HG03521 (cell line): ENCODE results near the gene RUNX3.
A peak's percentile ranks its signal among the peaks of the same experiment; 100 is the strongest.
"Not testable (repeated sequence)": the region's sequence is repeated elsewhere in the genome, so short reads cannot be mapped to it uniquely, and the experiment has no call there.

Source experiments
- ATAC-seq: cut with Tn5 transposase; IDR thresholded peaks from one replicate; pipeline ENCODE4 v1.9.1; 2021; ENCODE audit warnings: mild to moderate bottlenecking, moderate library complexity; ENCODE audit not compliant: unreplicated experiment

RUNX3 gene

DNA sequence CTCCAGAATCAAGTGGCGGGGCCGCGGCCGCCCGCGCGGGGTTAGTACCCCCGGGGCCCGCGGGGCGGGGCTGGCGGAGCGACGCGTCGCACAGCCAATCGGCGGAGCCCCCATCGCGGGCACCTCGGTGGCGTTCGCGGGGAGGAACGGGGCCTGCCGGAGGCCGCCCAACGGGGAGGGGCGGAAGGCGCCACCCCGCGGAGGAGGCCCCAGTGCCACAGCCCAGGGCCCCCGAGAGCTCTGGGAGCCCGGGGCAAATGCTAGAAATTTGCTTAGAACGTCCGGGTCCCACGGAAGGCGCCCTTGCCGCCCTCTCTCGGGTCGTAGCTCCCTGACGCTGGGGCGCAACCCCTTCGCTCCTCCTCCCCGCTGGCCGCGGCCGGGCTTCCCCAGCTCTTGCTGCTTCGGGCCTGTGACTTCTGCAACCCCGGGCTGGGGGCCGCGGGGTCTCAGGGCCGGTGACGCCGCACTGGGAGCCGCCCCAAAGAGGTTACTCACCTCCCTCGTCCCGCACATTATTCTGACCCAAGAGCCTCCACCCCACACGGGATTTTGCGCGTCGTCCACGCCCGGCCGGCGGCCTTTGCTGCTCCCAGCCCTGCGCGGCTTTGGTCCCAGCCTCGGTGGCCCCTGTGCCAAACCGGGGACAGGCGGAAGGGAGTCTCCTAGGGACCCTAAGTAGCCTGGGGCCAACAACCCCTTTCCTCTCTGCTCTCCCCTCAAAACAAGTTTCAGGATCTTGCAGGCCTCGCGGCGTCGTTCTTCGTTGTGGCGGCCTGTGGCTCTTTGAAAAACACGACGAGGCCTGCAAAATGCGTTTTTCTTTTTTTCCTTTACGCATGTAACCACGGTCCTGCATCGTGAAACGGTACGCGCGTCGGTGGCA, at the start of gene RUNX3:
Gene RUNX3, minus strand, starts transcription at position 17 of the 886 bp plus-strand sequence. CDS start 408 bp downstream, outside the sequence.
- peak; percentile 68 for ATAC-seq

DNA sequence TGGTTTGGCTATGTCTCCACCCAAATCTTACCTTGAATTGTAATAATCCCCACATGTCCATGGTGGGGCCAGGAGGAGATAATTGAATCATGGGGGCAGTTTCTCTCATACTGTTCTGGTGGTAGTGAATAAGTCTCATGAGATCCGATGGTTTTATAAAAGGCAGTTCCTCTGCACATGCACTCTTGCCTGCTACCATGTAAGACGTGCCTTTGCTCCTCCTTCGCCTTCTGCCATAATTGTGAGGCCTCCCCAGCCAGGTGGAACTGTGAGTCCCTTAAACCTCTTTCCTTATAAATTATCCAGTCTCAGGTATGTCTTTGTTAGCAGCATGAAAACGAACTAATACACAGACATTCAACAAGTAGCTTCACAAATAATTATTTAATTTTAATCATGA, 49.2 kb upstream of the RUNX3 start:
- ATAC-seq, result not testable (repeated sequence)

DNA sequence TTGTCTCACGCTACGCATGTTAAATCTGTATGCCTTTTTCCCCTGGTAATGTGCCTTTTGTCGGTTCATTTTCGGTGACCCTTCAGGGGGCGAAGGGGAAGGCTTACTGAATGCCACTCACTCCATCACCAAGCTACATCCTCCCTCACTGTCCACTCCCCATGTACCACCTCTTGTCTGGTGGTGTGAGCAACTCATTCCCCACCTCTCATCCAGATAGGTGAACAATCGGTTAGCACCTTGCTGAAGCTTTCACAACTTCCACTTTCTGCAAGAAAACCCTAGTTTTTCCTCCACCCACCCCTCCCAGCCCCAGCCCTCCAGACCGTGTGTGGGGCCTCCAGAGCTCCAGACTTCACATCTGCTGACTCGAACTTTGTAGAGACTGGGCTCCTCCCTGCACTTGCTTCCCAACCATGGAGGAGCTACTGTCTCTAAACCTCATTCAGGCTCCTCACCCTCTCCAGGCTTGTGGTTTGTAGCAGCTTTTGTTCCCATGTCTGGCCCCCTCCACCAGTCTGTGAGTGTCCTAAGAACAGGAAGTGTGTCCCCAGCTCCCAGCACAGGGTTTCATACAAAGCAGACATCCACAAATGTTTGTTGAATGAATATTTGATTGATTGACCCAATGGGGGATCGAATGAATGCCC, 48.4 kb upstream of the RUNX3 start:
- ATAC-seq, result no peak

DNA sequence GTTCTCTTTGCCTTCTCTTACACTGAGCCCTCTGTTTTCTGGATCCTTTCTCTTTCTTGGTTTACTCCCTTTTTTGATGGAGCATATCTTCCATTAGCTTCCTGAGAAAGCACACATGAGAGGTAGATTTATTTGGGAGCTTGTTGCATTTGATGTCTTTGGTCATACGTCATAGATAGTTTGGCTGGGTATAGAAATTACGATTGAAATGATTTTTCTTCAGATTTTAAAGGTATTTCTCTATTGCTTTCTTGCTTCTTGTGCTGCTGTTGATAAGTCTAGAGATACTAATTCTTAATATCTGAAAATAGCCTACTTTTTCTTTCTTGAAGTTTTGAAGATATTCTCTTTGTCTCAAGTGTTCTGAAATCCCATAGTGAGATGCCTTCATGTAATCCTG, 45.3 kb upstream of the RUNX3 start:
- ATAC-seq, result no peak

DNA sequence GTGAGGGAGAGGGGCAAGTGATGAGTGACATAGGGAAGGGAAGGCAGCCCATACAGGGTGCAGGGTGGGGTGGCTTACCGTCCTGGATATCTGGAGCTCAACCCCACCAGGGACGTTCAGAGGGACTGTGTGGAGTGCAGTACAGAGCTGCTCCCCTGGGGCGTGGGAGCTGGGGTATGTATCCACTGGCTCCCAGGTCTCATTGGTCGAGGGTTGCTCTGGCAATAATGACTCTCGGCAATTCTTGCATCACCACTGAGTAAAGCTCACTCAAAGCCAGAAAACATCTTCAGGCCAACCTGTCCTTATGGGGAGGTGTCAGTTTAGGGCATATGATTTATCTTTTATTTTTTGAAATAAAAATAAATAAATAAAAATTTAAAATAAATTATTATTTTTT, 43.2 kb upstream of the RUNX3 start:
- no peak for ATAC-seq

DNA sequence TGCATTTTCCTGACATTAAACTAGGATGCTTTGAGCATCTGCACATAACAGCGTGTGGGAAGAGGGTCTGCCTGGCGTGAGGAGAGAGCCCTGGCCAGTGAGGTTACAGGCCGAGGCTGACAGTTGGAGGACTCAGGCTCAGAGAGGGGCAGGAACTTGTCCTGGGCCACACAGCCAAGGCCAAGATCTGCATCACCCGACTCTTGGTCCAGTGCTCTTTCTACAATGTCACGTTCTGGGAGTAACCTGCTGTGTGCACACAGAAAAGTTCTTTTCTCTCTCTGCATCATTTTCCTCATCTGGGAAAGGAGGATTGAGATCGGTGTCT, 42.8 kb upstream of the RUNX3 start:
- ATAC-seq, result no peak

DNA sequence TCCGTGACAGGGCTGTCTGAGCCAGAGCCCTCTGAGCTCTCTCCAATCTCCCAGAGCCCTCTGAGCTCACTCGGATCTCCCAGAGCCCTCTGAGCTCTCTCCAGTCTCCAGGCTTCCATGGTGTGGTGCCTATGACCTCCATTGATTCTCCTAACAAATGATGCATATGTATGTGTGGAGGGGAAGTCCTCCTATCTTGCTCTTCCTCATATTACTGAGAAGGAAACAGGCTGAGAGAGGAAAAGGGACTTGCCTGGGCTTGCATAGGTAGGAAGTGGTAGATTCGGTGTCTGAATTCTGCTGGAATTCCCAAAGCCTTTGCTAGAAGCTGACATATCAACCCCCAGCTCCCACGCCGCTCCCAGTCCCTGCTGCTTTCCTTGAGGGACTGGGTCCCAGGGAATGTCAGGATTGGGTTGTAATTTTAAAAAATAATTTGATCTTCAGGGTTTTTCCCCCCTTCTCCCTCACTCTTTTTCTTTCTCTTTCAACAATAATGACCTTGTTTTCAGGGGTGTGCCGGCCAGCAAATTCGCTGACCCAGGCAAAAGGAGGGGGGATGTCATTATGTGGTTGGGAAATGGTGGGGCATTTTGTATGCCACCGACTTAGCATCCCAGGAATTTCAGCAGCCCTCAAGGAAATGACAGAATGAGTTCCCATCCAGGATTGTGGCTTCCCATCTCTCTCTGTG, 42.3 kb upstream of the RUNX3 start:
- ATAC-seq, result no peak

DNA sequence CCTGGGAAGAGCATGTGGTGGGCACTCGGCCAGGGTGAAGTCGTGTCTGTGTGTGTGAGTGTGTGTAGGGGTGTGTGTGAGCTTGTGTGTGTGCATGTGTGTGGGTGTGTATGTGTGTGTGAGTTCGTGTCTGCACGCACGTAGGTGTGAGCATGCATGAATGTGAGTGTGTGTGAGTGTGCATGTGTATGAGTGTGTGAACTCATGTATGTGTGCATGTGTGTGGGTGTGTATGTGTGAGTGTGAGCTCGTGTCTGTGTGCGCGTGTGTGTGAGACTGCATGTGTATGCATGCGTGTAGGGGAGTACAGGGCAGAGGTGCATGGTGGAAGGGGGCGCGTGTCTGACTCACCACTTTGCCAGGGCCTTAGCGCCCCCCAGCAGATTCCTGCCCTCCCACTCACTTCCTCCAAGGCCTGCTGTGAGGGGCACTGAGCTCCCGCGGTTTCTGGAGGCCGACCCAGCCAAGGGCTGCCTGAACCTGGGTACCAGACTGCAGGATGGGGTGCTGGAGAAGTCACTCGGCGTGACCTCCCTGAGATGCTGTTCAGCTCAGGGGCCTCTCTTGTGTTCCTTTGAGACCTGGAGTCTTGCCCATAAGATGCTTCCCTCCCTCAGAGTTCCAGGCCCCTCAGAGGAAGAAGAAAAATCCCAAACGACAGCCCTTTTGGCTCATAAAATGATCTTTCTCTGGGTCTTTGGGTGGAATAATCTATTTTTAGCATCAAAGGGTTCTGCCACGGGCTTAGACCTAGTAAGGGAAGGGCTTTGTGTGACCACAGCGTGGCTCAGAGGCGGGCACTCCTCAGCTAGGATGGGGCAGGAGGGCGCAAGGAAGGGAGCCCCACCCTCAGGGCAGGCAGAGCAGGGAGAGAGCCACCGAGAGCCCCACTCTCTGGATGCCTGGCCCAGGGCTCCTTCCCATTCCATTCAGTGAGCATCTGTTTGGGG, 41.1 kb upstream of the RUNX3 start:
- no peak for ATAC-seq

DNA sequence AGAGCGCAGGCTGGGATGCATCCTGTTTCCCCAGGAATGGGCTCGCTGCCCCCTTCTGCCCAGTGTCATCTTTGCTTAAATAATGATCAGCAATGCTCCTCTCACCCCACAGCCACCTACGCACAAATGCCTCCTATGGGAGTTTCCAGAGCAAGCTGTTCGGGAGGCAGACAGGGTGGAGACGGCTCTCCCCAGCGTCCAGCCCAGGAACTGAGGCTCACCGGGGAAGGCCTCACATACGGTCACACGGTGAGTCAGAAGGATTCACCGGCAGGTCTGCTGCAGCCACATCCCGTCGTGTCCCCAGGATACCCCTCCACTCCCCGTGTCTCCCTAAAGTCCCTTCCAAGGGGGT, 40.3 kb upstream of the RUNX3 start:
- no peak for ATAC-seq

DNA sequence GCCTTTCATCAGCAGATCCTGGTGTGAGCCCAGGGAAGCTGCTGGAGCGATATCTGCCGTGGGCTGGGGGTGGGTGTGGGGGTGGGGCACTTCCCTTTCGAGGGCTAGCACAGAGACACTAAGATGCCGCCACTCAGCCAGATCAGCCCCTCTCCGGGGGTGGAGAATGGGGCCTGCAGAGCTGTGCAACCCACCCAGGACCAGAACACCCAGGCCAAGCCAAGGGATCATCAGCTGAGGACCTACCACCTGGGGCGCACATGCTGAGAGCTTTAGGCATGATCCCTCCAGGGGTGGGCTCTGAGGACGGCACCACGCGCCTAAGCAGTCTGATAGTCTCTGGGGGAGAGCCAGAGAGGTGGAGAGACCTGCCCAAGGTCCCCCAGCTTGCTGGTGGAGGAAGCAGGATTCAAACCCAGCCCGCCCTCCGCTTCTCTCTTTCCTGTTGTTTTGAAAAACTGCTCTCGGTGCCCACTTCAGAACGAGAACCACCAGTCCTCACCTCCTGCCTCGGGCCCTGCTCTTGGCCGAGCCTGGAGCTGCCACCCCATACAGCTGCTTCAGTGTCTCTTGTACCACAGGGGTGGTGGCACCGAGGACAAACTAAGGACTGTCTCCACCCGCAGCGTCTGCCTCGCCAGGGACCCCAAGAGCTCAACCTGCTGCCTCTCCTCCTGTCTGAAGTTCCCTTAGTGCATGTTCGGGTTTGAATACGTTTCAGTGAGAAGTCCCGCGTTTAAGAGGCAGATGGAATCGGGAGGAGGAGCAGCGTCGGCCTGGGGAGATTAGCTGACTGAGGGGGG, 39.7 kb upstream of the RUNX3 start:
- no peak for ATAC-seq

DNA sequence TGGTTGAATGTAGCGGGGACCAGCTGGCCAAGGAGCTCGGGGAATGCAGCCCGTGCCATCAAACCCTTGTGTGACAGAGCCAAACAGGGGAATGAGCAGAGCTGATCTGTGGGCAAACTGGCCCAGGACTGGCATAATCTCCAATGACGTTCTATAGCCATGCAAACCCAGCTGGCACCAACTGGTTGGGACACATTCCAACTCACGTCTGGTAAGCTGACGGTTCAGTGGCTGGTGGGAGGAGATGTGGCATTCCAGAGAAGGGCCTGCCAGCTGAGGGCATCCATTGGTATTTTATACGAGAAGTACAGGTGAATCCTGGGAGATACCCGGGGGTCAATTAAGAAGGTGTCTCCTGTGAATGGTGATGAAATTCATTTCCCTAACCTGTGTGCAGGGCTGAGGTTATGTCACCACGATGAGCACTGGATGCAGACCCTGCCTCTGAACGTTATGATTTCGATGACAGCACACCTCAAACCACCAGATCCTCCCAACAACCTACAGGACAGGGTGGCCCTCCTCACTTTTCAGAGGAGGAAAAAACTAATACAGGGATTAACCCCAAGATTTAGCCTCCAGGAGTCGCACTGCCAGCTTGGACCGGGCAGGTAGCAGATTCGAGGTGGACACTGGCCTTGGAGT, 39.0 kb upstream of the RUNX3 start:
- no peak for ATAC-seq

DNA sequence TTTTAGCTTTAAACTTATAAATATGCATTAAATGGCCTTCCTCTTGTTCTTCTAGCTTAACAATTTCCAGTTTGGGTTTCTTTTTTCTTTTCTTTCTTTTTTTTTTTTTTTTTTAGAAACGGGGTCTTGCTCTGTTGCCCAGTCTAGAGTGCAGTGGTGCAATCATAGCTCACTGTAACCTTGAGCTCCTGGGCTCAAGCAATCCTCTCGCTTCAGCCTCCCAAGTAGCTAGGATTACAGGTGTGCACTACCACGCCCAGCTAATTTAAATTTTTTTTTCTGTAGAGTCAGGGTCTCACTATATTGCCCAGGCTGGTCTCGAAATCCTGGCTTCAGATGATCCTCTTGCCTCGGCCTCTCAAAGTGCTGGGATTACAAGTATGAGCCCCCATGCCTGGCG, 37.9 kb upstream of the RUNX3 start:
- ATAC-seq, result no peak

DNA sequence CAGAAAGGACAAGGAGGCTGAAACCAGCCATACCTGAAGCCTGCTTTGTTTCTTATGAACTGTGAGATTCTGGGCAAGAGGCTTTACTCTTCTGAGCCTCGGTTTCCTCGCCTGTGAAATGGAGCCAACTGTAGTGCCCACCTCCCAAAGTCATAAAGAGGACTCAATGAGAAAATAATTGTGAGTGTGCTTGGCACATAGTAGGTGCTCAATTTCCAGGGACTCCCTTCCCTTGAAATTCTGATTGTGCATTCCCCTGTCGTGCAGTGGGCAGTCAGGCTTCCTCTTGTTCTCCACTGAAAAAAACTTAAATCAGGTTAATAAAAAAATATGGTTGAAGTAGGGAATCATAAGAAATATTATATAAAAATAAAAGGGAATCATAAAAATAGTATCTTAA, 37.5 kb upstream of the RUNX3 start:
- no peak for ATAC-seq

DNA sequence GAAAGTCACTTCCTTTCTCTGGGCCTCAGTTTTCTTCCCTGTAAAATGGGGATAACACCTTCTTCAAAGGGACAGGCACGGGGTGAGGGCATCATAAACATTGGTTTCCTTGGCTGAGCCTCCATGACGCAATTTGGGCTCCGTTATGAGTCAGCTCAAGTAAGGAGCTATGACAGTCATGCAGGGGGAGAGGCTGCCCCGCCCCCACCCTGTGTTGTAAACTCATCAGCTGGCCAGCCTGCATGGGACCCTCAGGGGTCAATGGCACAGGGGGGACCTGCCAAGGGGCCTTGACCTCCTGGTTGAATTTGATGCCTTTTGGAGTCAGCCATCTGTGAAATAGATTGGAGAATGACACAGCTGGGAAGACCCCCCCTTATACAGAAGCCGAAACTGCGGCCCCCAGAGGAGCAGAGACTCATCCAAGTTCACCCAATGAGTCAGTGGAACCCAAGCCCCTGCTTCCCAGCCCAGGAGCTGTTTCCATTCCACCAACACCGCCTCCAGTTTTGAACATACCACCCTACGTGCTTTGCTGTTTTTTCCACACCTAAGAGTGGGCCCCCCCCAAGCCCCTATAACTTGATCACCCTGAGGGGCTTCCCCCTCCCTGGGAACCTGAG, 36.8 kb upstream of the RUNX3 start:
- no peak for ATAC-seq

DNA sequence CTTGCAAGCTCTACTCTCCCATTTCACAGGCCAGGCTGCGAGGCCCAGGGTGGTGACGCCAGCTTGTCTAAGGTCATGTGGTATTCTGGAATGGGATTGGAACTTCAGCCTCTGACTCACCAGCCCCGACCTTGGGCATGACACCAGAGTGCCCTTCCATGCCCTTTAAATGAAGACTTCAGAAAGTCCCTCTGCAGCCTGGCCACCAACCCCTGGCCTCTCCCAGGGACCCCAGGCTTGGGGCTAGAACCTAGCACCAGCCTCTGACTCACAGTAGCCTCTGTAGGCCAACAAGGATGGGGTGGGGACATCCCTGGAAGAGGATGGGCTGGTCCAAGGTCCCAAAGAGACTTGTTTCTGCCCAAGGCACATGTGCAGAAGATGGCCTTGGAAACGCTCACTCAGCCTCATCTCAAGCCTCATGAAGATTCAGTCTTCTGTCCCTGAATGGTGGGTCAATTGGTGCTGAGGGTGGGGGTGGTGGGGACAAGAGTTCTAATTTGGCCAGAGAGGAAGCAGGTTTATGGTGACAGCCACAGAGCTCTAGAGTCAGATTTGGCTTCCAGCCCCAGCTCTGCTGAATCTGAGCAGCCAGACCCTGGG, 36.1 kb upstream of the RUNX3 start:
- ATAC-seq, result no peak

DNA sequence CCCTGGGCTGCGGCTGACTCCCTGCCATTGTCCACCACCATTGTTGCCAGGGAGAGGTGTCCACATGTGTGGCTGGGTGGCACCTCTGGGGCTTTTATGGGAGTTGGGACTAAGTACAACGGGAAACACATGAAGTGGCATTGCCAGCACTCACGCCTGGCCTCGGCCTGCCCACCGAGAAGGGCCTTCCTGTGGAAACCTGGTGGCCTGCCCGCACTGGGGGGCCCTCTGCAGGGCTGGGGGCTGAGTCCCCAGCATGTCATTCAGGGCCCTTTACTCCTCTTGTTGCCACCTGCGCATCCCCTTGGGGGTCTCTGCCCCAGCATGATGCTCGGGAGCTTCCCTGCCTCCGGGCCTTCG, 35.5 kb upstream of the RUNX3 start:
- ATAC-seq, result no peak

DNA sequence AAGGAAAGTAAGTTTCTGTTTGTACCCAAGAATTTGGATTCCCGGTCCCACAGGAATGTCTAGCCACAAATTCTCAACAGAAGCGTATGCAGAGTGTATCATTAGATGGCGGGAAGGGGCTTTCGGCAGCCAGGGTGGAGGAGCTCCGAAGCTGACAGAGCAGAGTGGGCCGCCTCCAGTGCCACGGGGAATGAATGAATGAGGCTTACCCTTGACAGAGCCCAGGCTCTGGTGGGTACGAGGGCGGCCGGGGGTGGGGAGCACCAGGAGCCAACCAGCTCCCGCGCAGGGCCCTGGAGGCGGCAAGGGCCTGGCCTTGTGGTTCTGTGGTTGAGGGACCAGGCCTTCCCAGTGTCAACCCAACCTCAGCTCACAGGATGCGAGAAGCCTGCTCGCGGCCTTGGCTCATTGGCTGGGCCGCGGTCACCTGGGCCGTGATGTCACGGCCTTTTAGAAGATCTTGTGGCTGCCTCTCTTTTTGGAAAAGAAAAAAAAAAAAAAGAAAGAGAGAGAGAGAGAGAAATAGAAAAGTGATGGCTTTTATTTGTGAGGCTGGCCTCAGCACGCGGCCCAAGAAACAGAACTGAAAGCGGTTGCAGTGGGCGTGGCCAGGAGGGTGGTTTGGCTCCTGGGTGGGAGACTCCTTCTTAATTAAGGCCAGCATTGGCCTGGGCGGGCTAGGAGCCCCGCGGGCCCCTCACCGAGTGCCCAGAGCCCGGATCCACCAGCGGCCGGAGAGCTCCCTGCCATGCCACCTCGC, 34.9 kb upstream of the RUNX3 start:
- ATAC-seq, result peak; percentile 86
